Gastrocnemius medialis (tissue), 4 donors: Measurements from ENCODE around the gene KCNC1.

Experiments
- POLR2A ChIP-seq, 2 donors: fragments of 450-650 bp; IDR thresholded peaks; one replicate each; pipeline ENCODE4 v1.6.1; 2017; ENCODE audit warnings: antibody characterized with exemption in 2 of 2, mild to moderate bottlenecking in 2 of 2, moderate library complexity in 2 of 2
- TF ChIP-seq, protein P1 (sequence below), 5 experiments: fragments of 450-650 bp in 3 of 5; fragments of 200-600 bp in 2 of 5; sonication (generic) in 2 of 5; IDR thresholded peaks in 4 of 5; conservative IDR thresholded peaks in 1 of 5; 1 replicate in 4 of 5; 2 replicates in 1 of 5; pipeline ENCODE4 v1.5.1; 2016 to 2019; ENCODE audit warnings: antibody characterized with exemption in 5 of 5, mild to moderate bottlenecking in 3 of 5, moderate library complexity in 3 of 5

DNA sequence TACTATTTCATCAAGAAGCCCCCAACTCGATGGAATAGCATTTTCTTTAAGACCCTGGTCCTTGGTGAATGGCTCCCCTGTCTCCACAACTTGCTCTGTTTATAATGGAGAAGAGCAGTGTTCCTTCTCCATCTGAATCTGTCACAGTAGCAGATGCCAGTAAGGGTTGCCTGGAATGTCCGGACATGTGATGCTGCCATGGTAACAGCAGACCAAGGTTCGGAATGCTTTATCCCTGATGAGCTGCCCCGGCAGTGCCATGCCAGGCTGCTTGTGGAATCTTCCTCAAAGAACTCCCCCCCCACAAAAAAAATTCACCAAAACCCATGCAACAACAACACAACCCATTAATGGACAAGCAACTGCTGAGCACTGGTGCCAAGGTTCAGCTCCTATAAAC lies 72.5 kb downstream of the KCNC1 start:
- TF ChIP-seq, protein P1, sequence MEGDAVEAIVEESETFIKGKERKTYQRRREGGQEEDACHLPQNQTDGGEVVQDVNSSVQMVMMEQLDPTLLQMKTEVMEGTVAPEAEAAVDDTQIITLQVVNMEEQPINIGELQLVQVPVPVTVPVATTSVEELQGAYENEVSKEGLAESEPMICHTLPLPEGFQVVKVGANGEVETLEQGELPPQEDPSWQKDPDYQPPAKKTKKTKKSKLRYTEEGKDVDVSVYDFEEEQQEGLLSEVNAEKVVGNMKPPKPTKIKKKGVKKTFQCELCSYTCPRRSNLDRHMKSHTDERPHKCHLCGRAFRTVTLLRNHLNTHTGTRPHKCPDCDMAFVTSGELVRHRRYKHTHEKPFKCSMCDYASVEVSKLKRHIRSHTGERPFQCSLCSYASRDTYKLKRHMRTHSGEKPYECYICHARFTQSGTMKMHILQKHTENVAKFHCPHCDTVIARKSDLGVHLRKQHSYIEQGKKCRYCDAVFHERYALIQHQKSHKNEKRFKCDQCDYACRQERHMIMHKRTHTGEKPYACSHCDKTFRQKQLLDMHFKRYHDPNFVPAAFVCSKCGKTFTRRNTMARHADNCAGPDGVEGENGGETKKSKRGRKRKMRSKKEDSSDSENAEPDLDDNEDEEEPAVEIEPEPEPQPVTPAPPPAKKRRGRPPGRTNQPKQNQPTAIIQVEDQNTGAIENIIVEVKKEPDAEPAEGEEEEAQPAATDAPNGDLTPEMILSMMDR (IDR thresholded peaks at IDR 0.05 in 4 of 5, conservative IDR thresholded peaks at IDR 0.05 in 1 of 5): no peak
- no peak for TF ChIP-seq POLR2A (IDR thresholded peaks at IDR 0.05)
